ENCODE measurements around the gene APOL5.
"Not testable (repeated sequence)": the region's sequence is repeated elsewhere in the genome, so short reads cannot be mapped to it uniquely, and the experiment has no call there.

Gene APOL5

GRCh38 chr22:35712672-35713071, 5.0 kb upstream of the APOL5 start:
- no peak for DNase-seq

- no peak for DNase-seq
These were observed 1.7 kb downstream of the APOL5 start for GRCh38 chr22:35719212-35719875.

DNA sequence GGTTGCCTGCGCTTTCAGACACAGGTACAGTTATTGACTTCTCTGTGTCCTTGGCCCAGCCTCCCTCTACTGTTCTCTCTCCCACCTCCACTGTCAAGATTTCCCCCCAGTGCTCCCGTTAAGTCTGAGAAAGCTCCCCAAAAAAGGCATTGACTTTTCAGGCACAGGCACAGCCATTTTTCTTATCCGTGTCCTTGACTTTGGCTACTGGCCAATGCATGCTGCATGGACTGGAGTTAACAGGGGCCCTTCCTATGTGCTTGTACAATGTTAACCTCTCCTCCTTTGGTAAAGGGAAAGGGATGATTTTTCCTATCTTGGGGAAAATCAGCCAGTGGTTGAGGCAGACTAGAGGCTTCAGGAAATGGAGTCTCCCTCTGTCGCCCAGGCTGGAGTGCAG, 4.3 kb downstream of the APOL5 start:
- no peak for DNase-seq

- no peak for DNase-seq
These were observed 7.8 kb downstream of the APOL5 start for GRCh38 chr22:35725521-35725920.

GRCh38 chr22:35726398-35726797, 8.7 kb downstream of the APOL5 start:
- DNase-seq, result no peak

DNA sequence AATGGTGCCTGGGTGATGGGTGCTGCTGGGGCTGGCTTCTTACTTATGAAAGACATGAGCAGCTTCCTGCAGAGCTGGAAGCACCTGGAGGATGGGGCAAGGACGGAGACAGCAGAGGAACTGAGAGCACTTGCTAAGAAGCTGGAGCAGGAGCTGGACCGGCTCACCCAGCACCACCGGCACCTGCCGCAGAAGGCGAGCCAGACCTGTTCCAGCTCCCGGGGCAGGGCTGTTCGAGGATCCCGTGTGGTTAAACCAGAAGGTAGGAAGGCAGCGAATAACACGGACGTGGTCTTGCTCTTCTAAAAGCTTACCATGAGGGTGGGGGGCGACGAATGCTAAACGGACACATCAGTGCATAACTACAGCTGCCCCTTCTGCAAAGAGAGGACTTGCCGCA, 9.3 kb downstream of the APOL5 start:
- DNase-seq, result no peak

DNA sequence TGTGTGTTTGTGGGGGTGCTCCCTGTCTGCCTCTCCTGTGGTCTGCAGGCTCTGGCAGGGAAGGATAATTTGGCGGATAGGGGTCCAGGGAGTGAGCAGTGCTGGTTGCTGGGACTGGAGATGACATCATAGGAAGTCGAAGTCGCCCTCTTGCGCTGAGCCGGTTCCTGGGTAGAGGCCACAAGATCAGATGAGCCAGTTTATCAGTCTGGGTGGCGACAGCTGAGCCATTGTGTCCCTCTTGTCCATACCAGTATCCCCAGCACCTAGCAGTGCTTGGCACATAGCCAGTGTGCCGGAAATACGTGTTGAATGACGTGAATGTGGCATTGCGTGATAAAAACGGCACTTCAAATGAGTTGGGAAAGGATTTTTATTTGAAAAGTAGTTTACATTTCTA, 9.8 kb downstream of the APOL5 start:
- no peak for DNase-seq

GRCh38 chr22:35728639-35729308, 11.1 kb downstream of the APOL5 start:
- no peak for DNase-seq

- no peak for DNase-seq
These were observed 11.6 kb downstream of the APOL5 start for GRCh38 chr22:35729309-35729698.

- DNase-seq, result no peak
These were observed 13.6 kb downstream of the APOL5 start for GRCh38 chr22:35731321-35731720.

DNA sequence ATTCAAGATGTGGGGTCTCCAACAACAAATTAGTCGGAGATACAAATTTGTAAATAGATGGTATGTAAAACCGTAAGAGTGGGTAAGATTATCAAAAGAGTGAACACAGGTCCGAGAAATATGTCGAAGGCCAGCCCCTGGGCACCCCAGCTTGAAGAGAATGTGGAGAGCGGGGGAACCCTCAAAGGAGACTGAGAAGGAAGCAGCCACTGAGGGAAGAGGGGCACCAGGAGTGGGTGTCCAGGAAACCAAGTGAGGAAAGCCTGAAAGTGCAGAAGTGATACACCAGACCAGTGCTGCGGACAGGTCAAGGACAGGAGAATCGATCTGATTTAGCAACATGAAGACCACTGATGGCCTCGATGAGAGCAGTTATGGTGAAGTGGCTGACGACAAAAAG, 14.4 kb downstream of the APOL5 start:
- no peak for DNase-seq

DNA sequence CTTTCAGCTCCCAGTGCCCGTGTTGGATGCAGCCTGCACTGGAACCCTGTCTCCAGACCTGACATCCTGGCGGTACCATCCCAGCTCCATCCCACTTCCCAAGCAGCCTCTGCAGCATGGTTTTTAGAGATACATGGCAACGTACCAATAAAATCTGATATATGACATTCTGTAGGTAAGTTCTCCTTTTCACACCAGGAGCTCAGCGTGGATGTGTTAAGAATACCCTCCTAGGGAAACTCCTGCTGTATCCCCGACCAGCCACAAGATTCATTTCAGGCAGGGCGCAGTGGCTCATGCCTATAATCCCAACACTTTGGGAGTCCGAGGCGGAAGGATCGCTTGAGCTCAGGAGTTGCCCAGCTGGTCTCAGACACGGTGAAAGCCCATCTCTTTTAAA, 15.4 kb downstream of the APOL5 start:
- no peak for DNase-seq

- DNase-seq, result no peak
These were observed 16.3 kb downstream of the APOL5 start for GRCh38 chr22:35733791-35734516.

GRCh38 chr22:35734517-35734827, 16.8 kb downstream of the APOL5 start:
- no peak for DNase-seq

DNA sequence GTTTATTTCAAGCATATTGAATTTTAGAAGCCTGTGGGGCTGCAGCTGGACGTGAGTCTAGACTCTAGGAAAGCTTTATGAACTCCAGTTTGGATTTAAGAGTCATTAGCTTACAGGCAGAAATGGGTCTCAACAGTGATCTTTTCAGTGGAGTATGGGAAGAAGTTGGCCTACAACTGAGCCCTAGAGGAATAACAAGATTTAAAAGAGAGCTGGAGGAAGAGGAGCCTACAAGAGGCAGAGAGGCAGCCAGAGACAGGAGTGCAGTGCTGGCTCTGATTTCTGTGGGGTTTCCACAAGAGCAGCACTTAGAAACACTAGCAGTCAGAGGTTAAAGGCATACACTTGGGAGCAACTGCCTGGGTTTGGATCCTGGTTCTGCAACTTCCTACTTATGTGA, 17.9 kb downstream of the APOL5 start:
- no peak for DNase-seq

GRCh38 chr22:35736166-35736565, 18.5 kb downstream of the APOL5 start:
- no peak for DNase-seq

GRCh38 chr22:35736701-35737100, 19.0 kb downstream of the APOL5 start:
- no peak for DNase-seq

DNA sequence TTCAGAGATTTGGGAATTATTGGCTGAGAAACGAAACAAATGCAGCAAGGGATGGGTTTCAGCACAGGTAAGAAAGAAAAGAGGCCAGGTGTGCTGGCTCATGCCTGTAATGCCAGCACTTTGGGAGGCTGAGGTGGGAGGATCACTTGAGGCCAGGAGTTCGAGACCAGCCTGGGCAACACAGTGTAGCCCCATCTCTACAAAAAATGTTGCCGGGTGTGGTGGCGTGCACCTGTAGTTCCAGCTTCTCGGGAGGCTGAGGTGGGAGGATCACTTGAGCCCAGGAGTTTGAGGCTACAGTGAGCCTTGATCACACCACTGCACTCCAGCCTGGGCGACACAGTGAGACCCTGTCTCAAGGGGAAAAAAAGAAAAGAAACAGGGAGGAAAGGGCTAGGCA, 20.2 kb downstream of the APOL5 start:
- DNase-seq, result not testable (repeated sequence)

- DNase-seq, result peak in 1 of 2 donors; percentile 21
These were observed 21.6 kb downstream of the APOL5 start for GRCh38 chr22:35739076-35739930.

DNA sequence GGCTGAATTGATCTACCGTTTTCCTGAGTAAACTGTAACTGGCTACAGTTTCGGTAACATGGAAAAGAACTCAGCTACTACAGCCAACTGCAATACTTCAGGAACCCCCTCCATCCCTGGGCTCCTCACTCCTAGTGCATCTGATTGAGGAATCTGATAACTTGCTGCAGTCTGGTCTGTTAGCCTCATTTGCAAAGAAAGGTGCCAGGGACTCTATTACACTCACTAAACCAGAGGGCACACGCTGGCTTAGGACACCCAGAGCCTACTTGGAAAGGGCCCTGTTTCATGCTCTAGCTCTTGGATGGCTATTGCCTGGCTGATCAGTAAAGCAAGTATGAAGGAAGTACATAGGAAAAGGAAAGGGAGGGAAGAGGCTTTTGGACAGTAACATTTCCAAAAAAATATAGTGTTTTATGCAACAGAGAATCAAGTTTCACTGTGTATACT, 22.3 kb downstream of the APOL5 start:
- DNase-seq, result no peak

GRCh38 chr22:35740616-35741015, 22.9 kb downstream of the APOL5 start:
- DNase-seq, result no peak

- DNase-seq, result no peak
These were observed 24.8 kb downstream of the APOL5 start for GRCh38 chr22:35742342-35743100.
